Left lung (tissue), 10 donors: ENCODE results near the gene PTPRN2. TPM values are rescaled to one million over a fixed set of nuclear protein-coding genes. Genes with fewer than 3 reads are reported as not detected.

Experiments
- ATAC-seq: fragments of 200-7000 bp; cut with Tn5 transposase; one replicate; pipeline ENCODE4 v1.9.1; 2020; ENCODE audit warnings: moderate library complexity
- DNase-seq, 4 donors: peaks; one replicate each; pipeline ENCODE4 v3.0.0-alpha.2; 2013 to 2020
- H3K27ac ChIP-seq, 2 donors: fragments of 200-600 bp; sonication (generic) in 1 of 2; one replicate each; pipeline versions ENCODE4 v1.5.0 to v1.8.0; 2020 to 2021
- H3K27me3 ChIP-seq, 2 donors: fragments of 200-600 bp; sonication (generic) in 1 of 2; one replicate each; pipeline versions ENCODE4 v1.5.0 to v1.8.0; 2020 to 2021
- H3K36me3 ChIP-seq, 2 donors: fragments of 200-600 bp; sonication (generic) in 1 of 2; one replicate each; pipeline versions ENCODE4 v1.5.0 to v1.8.0; 2020 to 2021
- H3K4me1 ChIP-seq, 2 donors: fragments of 200-600 bp; one replicate each; pipeline ENCODE4 v1.8.0; 2021
- H3K4me3 ChIP-seq, 2 donors: fragments of 200-600 bp; sonication (generic) in 1 of 2; one replicate each; pipeline versions ENCODE4 v1.5.0 to v1.8.0; 2020 to 2021; ENCODE audit warnings: mild to moderate bottlenecking in 1 of 2
- H3K9me3 ChIP-seq, 2 donors: fragments of 200-600 bp; sonication (generic) in 1 of 2; one replicate each; pipeline versions ENCODE4 v1.5.0 to v1.8.0; 2020 to 2021
- CTCF ChIP-seq, 2 donors: fragments of 200-600 bp; sonication (generic) in 1 of 2; IDR thresholded peaks; one replicate each; pipeline versions ENCODE4 v1.5.0 to v1.8.0; 2021; ENCODE audit warnings: antibody characterized with exemption in 2 of 2
- intact Hi-C, 2 donors: fragments of 100-400 bp; cut with DNase I; formaldehyde crosslinking; loops; one replicate each; pipeline versions ENCODE4 v1.11.2 to v1.14.2; 2022
- polyA plus RNA-seq, 6 donors: library from polyadenylated mRNA; unstranded; fragments of 120-200 nt; gene quantifications; one replicate each; pipeline ENCODE4 v1.2.1, GENCODE V29; 2013; ENCODE audit not compliant: insufficient read length in 6 of 6
- total RNA-seq, 2 donors: library from RNA; stranded (reverse); fragmentation: NEBNext Ultra II Directional; extraction: Animal tissue kit (Norgen Biotek cat#: 25700); gene quantifications; one replicate each; pipeline ENCODE4 v1.2.1, GENCODE V29; 2021
- donor health status: DM: no; HTN: yes; CAD: no.
- donor health status: DM: no; HTN: no; CAD: no.

The PTPRN2 gene
- total and polyA plus RNA-seq, 8 donors = 4.0 to 7.8 (median 6.8) TPM

- no peak for TF ChIP-seq CTCF (IDR thresholded peaks at IDR 0.05)
- H3K4me3 ChIP-seq = no peak overlapping the region
- no peaks in the 10 kb centered on the region for H3K36me3 ChIP-seq
- DNase-seq (no peak), ATAC-seq (no peak)
- H3K27me3 ChIP-seq = no peaks in the 10 kb centered on the region
- no peak overlapping the region for H3K27ac ChIP-seq
- peaks cover 0 to 18% of the 10 kb centered on the region in 2 donors for H3K9me3 ChIP-seq
- no peaks in the 10 kb centered on the region for H3K4me1 ChIP-seq
- intact Hi-C loops = no loop called here
Measured at GRCh38 chr7:157641866-157642265, 945.8 kb downstream of the PTPRN2 start.

GRCh38 chr7:157640144-157640543 lies 947.5 kb downstream of the PTPRN2 start:
- H3K27ac ChIP-seq = no peak overlapping the region
- no peak for ATAC-seq
- no peaks in the 10 kb centered on the region for H3K4me1 ChIP-seq
- no peaks in the 10 kb centered on the region for H3K36me3 ChIP-seq
- peaks cover 0 to 9% of the 10 kb centered on the region in 2 donors for H3K27me3 ChIP-seq
- H3K4me3 ChIP-seq = no peak overlapping the region
- intact Hi-C loops = no loop called here
- DNase-seq = no peak
- H3K9me3 ChIP-seq = peaks cover 0 to 18% of the 10 kb centered on the region in 2 donors
- no peak for TF ChIP-seq CTCF (IDR thresholded peaks at IDR 0.05)

- Histone ChIP-seq H3K4me1 (no peaks in the 10 kb centered on the region), H3K9me3 (peaks cover 0 to 18% of the 10 kb centered on the region in 2 donors), H3K27me3 (peaks cover 0 to 19% of the 10 kb centered on the region in 2 donors), H3K4me3 (no peak overlapping the region), H3K27ac (no peak overlapping the region), H3K36me3 (no peaks in the 10 kb centered on the region)
- no peak for ATAC-seq
- TF ChIP-seq CTCF (IDR thresholded peaks at IDR 0.05) = no peak
- intact Hi-C loops = no loop called here
- no peak for DNase-seq
Measured at GRCh38 chr7:157638563-157638962, 949.1 kb downstream of the PTPRN2 start.

GRCh38 chr7:157637216-157637949 lies 950.2 kb downstream of the PTPRN2 start:
- H3K27me3 ChIP-seq = peaks cover 0 to 28% of the 10 kb centered on the region in 2 donors
- no peak for TF ChIP-seq CTCF (IDR thresholded peaks at IDR 0.05)
- H3K36me3 ChIP-seq = no peaks in the 10 kb centered on the region
- H3K9me3 ChIP-seq = peaks cover 0 to 18% of the 10 kb centered on the region in 2 donors
- DNase-seq = no peak
- no peaks in the 10 kb centered on the region for H3K4me1 ChIP-seq
- H3K27ac ChIP-seq = no peak overlapping the region
- no peak for ATAC-seq
- H3K4me3 ChIP-seq = no peak overlapping the region
- intact Hi-C loops = no loop called here

GRCh38 chr7:157635669-157636068 lies 952.0 kb downstream of the PTPRN2 start:
- no peak for ATAC-seq

More at GRCh38 chr7:157635669-157636068, 952.0 kb downstream of the PTPRN2 start:
- H3K27me3 ChIP-seq = peaks cover 0 to 29% of the 10 kb centered on the region in 2 donors
- no peaks in the 10 kb centered on the region for H3K36me3 ChIP-seq
- no peak overlapping the region for H3K4me3 ChIP-seq
- H3K4me1 ChIP-seq = no peaks in the 10 kb centered on the region
- H3K27ac ChIP-seq = no peak overlapping the region
- intact Hi-C loops = no loop called here
- peaks cover 0 to 13% of the 10 kb centered on the region in 2 donors for H3K9me3 ChIP-seq
- DNase-seq = no peak
- TF ChIP-seq CTCF (IDR thresholded peaks at IDR 0.05) = no peak
